Measurements from ENCODE around the gene CREBZF. TPM values are rescaled to one million over a fixed set of nuclear protein-coding genes. Genes with fewer than 3 reads are reported as not detected.

The CREBZF gene
- total and polyA plus RNA-seq, 9 of the 15 experiments (the other 6 are each of a cell fraction or from before 2014, with no cell fraction given): 7.2 to 70.2 (median 40.5) TPM

- Histone ChIP-seq H3K27me3 (ENCODE audit: control insufficient read depth in 2 of 2, insufficient read depth in 2 of 2, low read length in 2 of 2) (0 out of 5 replicates have a peak, but pooled peaks cover 0 to 4% of the 10 kb centered on the region in 2 experiments), H3K4me3 (no peak overlapping the region), H3K9me1 (ENCODE audit: control insufficient read depth, insufficient read depth, low read length) (no peaks in the 10 kb centered on the region), H3K36me3 (ENCODE audit: control insufficient read depth, insufficient read depth, low read length) (no peaks in the 10 kb centered on the region), H3K79me2 (ENCODE audit: control insufficient read depth, insufficient read depth, low read length) (no peaks in the 10 kb centered on the region), H3K4me2 (ENCODE audit: insufficient read depth, low read length) (no peak overlapping the region), H4K20me1 (replicated peaks; ENCODE audit: control insufficient read depth, insufficient read depth, low read length) (no peaks in the 10 kb centered on the region), H3K4me1 (replicated peaks in 1 of 2; ENCODE audit: control insufficient read depth in 2 of 2, insufficient read depth in 2 of 2, low read length in 2 of 2) (no peaks in the 10 kb centered on the region), H3K27ac (ENCODE audit: extremely low read depth, low read depth, low read length) (no peak overlapping the region), H3K9me3 (replicated peaks; ENCODE audit: control insufficient read depth, insufficient read depth, low read depth, low read length) (no peaks in the 10 kb centered on the region), H3K9ac (ENCODE audit: insufficient read depth in 1 of 2, low read depth in 2 of 2, low read length in 2 of 2) (no peak overlapping the region), H2AFZ (ENCODE audit: low read depth, low read length) (no peak overlapping the region)
- ChIA-PET POLR2A (interaction anchor here (1.0 to 1.7 kb wide), 3 partner anchors 8 to 38 kb away, joined by 3 to 5 read pairs (median 4); no protein-coding TSS in a partner anchor), CTCF (ENCODE audit: low intra/inter-chr PET ratio) (no interaction called here)
- TF ChIP-seq TCFL5 (CRISPR knock-in tag; conservative IDR thresholded peaks at IDR 0.05): no peak
- no peak for TF ChIP-seq TAF7 (tag; IDR thresholded peaks at IDR 0.05)
- no peak for TF ChIP-seq SRF (CRISPR knock-in tag; IDR thresholded peaks at IDR 0.05)
- TF ChIP-seq THAP7 (CRISPR knock-in tag; IDR thresholded peaks at IDR 0.05): no peak
- TF ChIP-seq RBFOX2 (IDR thresholded peaks at IDR 0.05; ENCODE audit: low read depth, low read length): no peak
- no peak for TF ChIP-seq MCM5 (IDR thresholded peaks at IDR 0.05; ENCODE audit: low read depth)
- no peak for TF ChIP-seq ZNF644 (tag; IDR thresholded peaks at IDR 0.05; ENCODE audit: low read depth)
- TF ChIP-seq KLF1 (tag; IDR thresholded peaks at IDR 0.05): no peak
- no peak for TF ChIP-seq EGR1 (conservative IDR thresholded peaks at IDR 0.05)
- BruUV-seq (replicated peaks): no TSS peak
- intact Hi-C loops (cut with micrococcal nuclease) (no loop called here), in situ Hi-C loops (cut with MboI) (no loop called here)
- 0% methylated on average over 1 of the region's 1 CpG for WGBS (ENCODE audit: insufficient coverage, low coverage, missing lambda C conversion rate)
- ATAC-seq (no peak), DNase-seq (ENCODE audit: extremely low read depth in 1 of 4, low spot score in 3 of 4) (no peak), FAIRE-seq (no peak)
Measured at GRCh38 chr11:85698195-85698594, 33.3 kb upstream of the CREBZF start.

Data from K562 (cell line).